ENCODE results near the gene TPCN2.

TPCN2 gene

GRCh38 chr11:69049490-69049867, 747 bp downstream of the TPCN2 start:
- no peaks in the 10 kb centered on the region for H3K79me2 ChIP-seq
- no peak overlapping the region for H3K9ac ChIP-seq
- no peaks in the 10 kb centered on the region for H3K4me1 ChIP-seq
- no peaks in the 10 kb centered on the region for H3K27me3 ChIP-seq (ENCODE audit: control insufficient read depth, insufficient read depth, low read length)
- no peaks in the 10 kb centered on the region for H3K36me3 ChIP-seq (ENCODE audit: control insufficient read depth, insufficient read depth, low read length)
- no peaks in the 10 kb centered on the region for H3K9me3 ChIP-seq (ENCODE audit: control insufficient read depth, low read length)
- H3K4me2 ChIP-seq (ENCODE audit: low read length) = peak overlapping the region; percentile 73
- H3K27ac ChIP-seq = no peak overlapping the region
- H3K4me3 ChIP-seq (ENCODE audit: low read depth, low read length) = peak overlapping the region; percentile 76
- H2AFZ ChIP-seq = peak overlapping the region; percentile 89
- no peak for TF ChIP-seq CTCF (IDR thresholded peaks at IDR 0.05)

GRCh38 chr11:69050592-69051380, 2.1 kb downstream of the TPCN2 start:
- H3K36me3 ChIP-seq (ENCODE audit: control insufficient read depth, insufficient read depth, low read length) = no peaks in the 10 kb centered on the region
- no peak overlapping the region for H3K27ac ChIP-seq
- H2AFZ ChIP-seq = no peak overlapping the region
- no peak for TF ChIP-seq CTCF (IDR thresholded peaks at IDR 0.05)
- no peaks in the 10 kb centered on the region for H3K27me3 ChIP-seq (ENCODE audit: control insufficient read depth, insufficient read depth, low read length)
- no peaks in the 10 kb centered on the region for H3K9me3 ChIP-seq (ENCODE audit: control insufficient read depth, low read length)
- no peak overlapping the region for H3K9ac ChIP-seq
- no peaks in the 10 kb centered on the region for H3K4me1 ChIP-seq
- no peak overlapping the region for H3K4me3 ChIP-seq (ENCODE audit: low read depth, low read length)
- no peaks in the 10 kb centered on the region for H3K79me2 ChIP-seq
- H3K4me2 ChIP-seq (ENCODE audit: low read length) = no peak overlapping the region

GRCh38 chr11:69051381-69052342, 2.9 kb downstream of the TPCN2 start:
- Histone ChIP-seq H3K36me3 (ENCODE audit: control insufficient read depth, insufficient read depth, low read length) (no peaks in the 10 kb centered on the region), H3K4me2 (ENCODE audit: low read length) (no peak overlapping the region), H3K4me1 (no peaks in the 10 kb centered on the region), H3K27me3 (ENCODE audit: control insufficient read depth, insufficient read depth, low read length) (no peaks in the 10 kb centered on the region), H3K9me3 (ENCODE audit: control insufficient read depth, low read length) (no peaks in the 10 kb centered on the region), H3K4me3 (ENCODE audit: low read depth, low read length) (no peak overlapping the region), H3K27ac (no peak overlapping the region), H2AFZ (no peak overlapping the region), H3K79me2 (no peaks in the 10 kb centered on the region), H3K9ac (no peak overlapping the region)
- TF ChIP-seq CTCF (IDR thresholded peaks at IDR 0.05) = no peak

DNA sequence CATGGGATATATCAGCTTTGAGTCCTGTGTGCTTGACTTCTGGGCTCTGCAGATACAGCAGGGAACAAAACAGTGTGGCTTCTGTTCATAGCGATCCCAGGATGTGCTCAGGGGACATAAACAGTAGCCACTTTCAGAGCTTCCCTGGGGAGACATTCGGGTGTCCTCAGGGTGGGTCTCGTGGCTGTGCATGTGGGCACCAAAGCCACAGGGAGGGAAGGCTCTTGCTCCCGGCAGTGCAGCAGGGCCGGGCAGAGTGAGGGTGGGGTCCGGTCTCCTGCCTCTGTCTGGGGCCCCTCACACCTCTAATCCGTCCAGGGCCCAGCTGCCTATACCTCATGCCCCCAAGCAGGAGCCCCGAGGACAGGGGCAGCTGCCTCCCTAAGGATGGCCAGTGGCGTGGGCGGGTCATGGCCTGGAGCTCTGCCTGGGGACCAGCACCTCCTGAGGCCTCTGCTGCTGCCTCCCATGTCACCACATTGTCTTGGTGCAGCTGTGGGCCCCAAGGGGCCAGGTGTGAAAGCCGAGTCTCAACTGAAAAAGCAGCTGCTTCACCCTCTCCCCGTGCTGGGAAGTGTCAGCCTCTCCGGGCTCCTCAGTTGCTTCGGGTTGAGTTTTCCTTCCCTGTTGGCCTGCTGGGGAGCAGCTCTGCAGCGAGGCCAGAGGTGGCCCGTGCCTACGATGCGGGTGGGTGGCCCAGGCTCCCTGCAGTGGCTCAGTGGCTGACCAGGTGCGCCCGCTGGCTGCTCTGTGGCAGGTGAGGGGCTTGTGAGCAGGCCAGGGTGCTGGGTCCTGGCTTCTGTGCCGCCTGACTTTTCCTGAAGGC, 3.8 kb downstream of the TPCN2 start:
- H3K79me2 ChIP-seq = no peaks in the 10 kb centered on the region
- TF ChIP-seq CTCF (IDR thresholded peaks at IDR 0.05) = no peak
- H2AFZ ChIP-seq = no peak overlapping the region
- H3K27me3 ChIP-seq (ENCODE audit: control insufficient read depth, insufficient read depth, low read length) = no peaks in the 10 kb centered on the region
- no peak overlapping the region for H3K4me2 ChIP-seq (ENCODE audit: low read length)
- no peaks in the 10 kb centered on the region for H3K36me3 ChIP-seq (ENCODE audit: control insufficient read depth, insufficient read depth, low read length)
- H3K4me3 ChIP-seq (ENCODE audit: low read depth, low read length) = no peak overlapping the region
- H3K27ac ChIP-seq = no peak overlapping the region
- H3K4me1 ChIP-seq = no peaks in the 10 kb centered on the region
- H3K9me3 ChIP-seq (ENCODE audit: control insufficient read depth, low read length) = no peaks in the 10 kb centered on the region
- H3K9ac ChIP-seq = no peak overlapping the region
